WTC11 (cell line): ENCODE results near the gene C10orf71.

Source experiments
- NR3C1 ChIP-seq: sonication (generic); formaldehyde crosslinking; conservative IDR thresholded peaks from 2 replicates; pipeline ENCODE4 v1.8.1; 2023; ENCODE audit warnings: low read depth, mild to moderate bottlenecking, missing genetic modification reagents
- TF ChIP-seq, protein P1 (sequence below): sonication (generic); formaldehyde crosslinking; IDR thresholded peaks from 2 replicates; pipeline ENCODE4 v1.8.0; 2022; ENCODE audit warnings: mild to moderate bottlenecking, missing genetic modification reagents
- TF ChIP-seq, protein P2 (sequence below): fragments of 200-600 bp; IDR thresholded peaks from 2 replicates; pipeline ENCODE4 v1.8.0; 2022; ENCODE audit warnings: antibody characterized with exemption
- TF ChIP-seq, protein P3 (sequence below): sonication (generic); formaldehyde crosslinking; IDR thresholded peaks from 2 replicates; pipeline ENCODE4 v1.8.0; 2023; ENCODE audit warnings: missing genetic modification reagents

- TF ChIP-seq, protein P1, sequence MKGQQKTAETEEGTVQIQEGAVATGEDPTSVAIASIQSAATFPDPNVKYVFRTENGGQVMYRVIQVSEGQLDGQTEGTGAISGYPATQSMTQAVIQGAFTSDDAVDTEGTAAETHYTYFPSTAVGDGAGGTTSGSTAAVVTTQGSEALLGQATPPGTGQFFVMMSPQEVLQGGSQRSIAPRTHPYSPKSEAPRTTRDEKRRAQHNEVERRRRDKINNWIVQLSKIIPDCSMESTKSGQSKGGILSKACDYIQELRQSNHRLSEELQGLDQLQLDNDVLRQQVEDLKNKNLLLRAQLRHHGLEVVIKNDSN (CRISPR knock-in tag): no peak
- TF ChIP-seq NR3C1 (CRISPR knock-in tag): no peak
- TF ChIP-seq, protein P2, sequence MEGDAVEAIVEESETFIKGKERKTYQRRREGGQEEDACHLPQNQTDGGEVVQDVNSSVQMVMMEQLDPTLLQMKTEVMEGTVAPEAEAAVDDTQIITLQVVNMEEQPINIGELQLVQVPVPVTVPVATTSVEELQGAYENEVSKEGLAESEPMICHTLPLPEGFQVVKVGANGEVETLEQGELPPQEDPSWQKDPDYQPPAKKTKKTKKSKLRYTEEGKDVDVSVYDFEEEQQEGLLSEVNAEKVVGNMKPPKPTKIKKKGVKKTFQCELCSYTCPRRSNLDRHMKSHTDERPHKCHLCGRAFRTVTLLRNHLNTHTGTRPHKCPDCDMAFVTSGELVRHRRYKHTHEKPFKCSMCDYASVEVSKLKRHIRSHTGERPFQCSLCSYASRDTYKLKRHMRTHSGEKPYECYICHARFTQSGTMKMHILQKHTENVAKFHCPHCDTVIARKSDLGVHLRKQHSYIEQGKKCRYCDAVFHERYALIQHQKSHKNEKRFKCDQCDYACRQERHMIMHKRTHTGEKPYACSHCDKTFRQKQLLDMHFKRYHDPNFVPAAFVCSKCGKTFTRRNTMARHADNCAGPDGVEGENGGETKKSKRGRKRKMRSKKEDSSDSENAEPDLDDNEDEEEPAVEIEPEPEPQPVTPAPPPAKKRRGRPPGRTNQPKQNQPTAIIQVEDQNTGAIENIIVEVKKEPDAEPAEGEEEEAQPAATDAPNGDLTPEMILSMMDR: no peak
- TF ChIP-seq, protein P3, sequence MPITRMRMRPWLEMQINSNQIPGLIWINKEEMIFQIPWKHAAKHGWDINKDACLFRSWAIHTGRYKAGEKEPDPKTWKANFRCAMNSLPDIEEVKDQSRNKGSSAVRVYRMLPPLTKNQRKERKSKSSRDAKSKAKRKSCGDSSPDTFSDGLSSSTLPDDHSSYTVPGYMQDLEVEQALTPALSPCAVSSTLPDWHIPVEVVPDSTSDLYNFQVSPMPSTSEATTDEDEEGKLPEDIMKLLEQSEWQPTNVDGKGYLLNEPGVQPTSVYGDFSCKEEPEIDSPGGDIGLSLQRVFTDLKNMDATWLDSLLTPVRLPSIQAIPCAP (CRISPR knock-in tag): no peak
These were observed 23.1 kb upstream of the C10orf71 start for GRCh38 chr10:49275896-49276295.
